Measurements from ENCODE around the gene UBAP2L. TPM values are rescaled to one million over a fixed set of nuclear protein-coding genes. Genes with fewer than 3 reads are reported as not detected.
"Not testable (repeated sequence)": the region's sequence is repeated elsewhere in the genome, so short reads cannot be mapped to it uniquely, and the experiment has no call there.

Gene UBAP2L
- total and polyA plus RNA-seq, 7 donors: 23.4 to 80.8 (median 51.7) TPM

DNA sequence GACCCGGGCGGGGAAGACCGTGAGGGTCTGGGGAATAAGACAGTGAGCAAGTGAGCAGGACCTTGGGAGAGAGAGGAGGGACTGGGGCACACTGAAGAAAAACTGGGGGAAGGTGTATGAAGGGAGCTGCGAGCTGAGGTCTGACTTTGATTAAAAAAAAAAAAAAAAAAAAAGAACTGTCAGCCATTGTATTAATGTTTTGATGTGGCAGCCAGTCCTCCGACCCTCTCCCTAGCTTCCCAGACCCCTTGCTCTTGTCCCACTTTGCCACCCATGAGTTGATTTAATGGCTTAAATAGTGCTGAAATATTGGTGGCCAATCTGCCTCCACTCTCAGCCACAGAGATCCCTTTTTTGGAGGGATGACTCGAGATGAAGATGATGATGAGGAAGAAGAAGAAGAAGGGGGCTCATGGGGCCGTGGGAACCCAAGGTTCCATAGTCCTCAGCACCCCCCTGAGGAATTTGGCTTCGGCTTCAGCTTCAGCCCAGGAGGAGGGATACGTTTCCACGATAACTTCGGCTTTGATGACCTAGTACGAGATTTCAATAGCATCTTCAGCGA lies 52.3 kb downstream of the UBAP2L start:
- DNase-seq: no peak
- Histone ChIP-seq H3K27ac (peak overlapping the region; percentile 80 to 90 (median 85)), H3K36me3 (peaks cover 24 to 60% (median 30%) of the 10 kb centered on the region in 4 donors), H3K4me3 (peak overlapping the region; percentile 48 to 78 (median 66)), H3K9me3 (no peaks in the 10 kb centered on the region), H3K4me1 (peaks cover 0 to 18% (median 14%) of the 10 kb centered on the region in 4 donors), H3K27me3 (no peaks in the 10 kb centered on the region)
- 42 to 50% methylated on average over 13 of the region's 13 CpGs for WGBS, 2 donors
- intact Hi-C loops (cut with DNase I): loop anchor here (5.0 kb wide), 2 partner anchors 64 to 76 kb away; no protein-coding TSS in a partner anchor
- TF ChIP-seq POLR2A (IDR thresholded peaks at IDR 0.05) (no peak), CTCF (IDR thresholded peaks at IDR 0.05) (no peak), EP300 (IDR thresholded peaks at IDR 0.05) (no peak), POLR2AphosphoS5 (IDR thresholded peaks at IDR 0.05) (no peak)

- Histone ChIP-seq H3K27ac (no peak overlapping the region), H3K4me1 (peaks cover 0 to 16% (median 14%) of the 10 kb centered on the region in 4 donors), H3K9me3 (no peaks in the 10 kb centered on the region), H3K36me3 (peaks cover 9 to 31% (median 12%) of the 10 kb centered on the region in 4 donors), H3K27me3 (no peaks in the 10 kb centered on the region), H3K4me3 (no peak overlapping the region)
- intact Hi-C loops (cut with DNase I): loop anchor here (5.0 kb wide), 1 partner anchor 46 kb away; the partner anchor contains the start of gene AQP10
- DNase-seq: no peak
- TF ChIP-seq EP300 (IDR thresholded peaks at IDR 0.05): no peak
- no peak for TF ChIP-seq POLR2AphosphoS5 (IDR thresholded peaks at IDR 0.05)
- TF ChIP-seq CTCF (IDR thresholded peaks at IDR 0.05): no peak
- TF ChIP-seq POLR2A (IDR thresholded peaks at IDR 0.05): no peak
- WGBS, 2 donors: 87 to 93% methylated on average over 7 of the region's 7 CpGs
Measured at GRCh38 chr1:154276797-154277196, 56.0 kb downstream of the UBAP2L start.

GRCh38 chr1:154287591-154287990 lies 66.8 kb downstream of the UBAP2L start:
- intact Hi-C loops (cut with DNase I); H3K9me3 ChIP-seq; H3K4me3 ChIP-seq; H3K36me3 ChIP-seq; DNase-seq; H3K27me3 ChIP-seq; H3K27ac ChIP-seq; H3K4me1 ChIP-seq: not testable (repeated sequence)
- WGBS, 2 donors: 93 to 95% methylated on average over 27 to 29 of the region's 30 CpGs

DNA sequence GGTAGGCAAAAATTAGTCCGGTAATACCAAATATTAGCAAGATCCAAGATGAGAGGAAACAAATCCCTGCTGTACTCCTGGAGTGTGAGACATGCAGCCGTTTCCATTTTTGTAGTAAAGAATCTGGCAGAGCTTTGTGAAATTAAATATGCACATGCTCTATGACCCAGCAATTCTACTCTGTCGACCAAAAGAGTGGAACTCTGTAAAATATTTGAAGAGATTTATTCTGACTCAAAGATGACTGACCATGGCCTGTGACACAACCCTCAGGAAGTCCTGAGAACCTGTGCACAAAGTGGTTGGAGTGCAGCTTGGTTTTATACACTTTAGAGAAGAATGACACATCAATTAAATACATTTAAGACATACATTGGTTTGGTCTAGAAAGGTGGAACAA lies 67.9 kb downstream of the UBAP2L start:
- H3K27ac ChIP-seq: no peak overlapping the region
- H3K36me3 ChIP-seq: no peaks in the 10 kb centered on the region
- no peaks in the 10 kb centered on the region for H3K9me3 ChIP-seq
- DNase-seq: no peak
- no peak overlapping the region for H3K4me3 ChIP-seq
- TF ChIP-seq POLR2AphosphoS5 (IDR thresholded peaks at IDR 0.05) (no peak), EP300 (IDR thresholded peaks at IDR 0.05) (no peak), POLR2A (IDR thresholded peaks at IDR 0.05) (no peak), CTCF (IDR thresholded peaks at IDR 0.05) (no peak)
- H3K4me1 ChIP-seq: no peaks in the 10 kb centered on the region
- intact Hi-C loops (cut with DNase I): no loop called here
- no peaks in the 10 kb centered on the region for H3K27me3 ChIP-seq
- 73 to 74% methylated on average over 3 of the region's 3 CpGs for WGBS, 2 donors

GRCh38 chr1:154290921-154291320 lies 70.2 kb downstream of the UBAP2L start:
- H3K36me3 ChIP-seq: no peaks in the 10 kb centered on the region
- no peaks in the 10 kb centered on the region for H3K27me3 ChIP-seq
- TF ChIP-seq EP300 (IDR thresholded peaks at IDR 0.05) (no peak), POLR2A (IDR thresholded peaks at IDR 0.05) (no peak), POLR2AphosphoS5 (IDR thresholded peaks at IDR 0.05) (no peak), CTCF (IDR thresholded peaks at IDR 0.05) (no peak)
- DNase-seq: no peak
- WGBS, 2 donors: 87 to 92% methylated on average over 1 of the region's 1 CpG
- H3K27ac ChIP-seq: no peak overlapping the region
- H3K4me1 ChIP-seq: no peaks in the 10 kb centered on the region
- H3K9me3 ChIP-seq: peaks cover 2 to 14% (median 9%) of the 10 kb centered on the region in 4 donors
- intact Hi-C loops (cut with DNase I): no loop called here
- no peak overlapping the region for H3K4me3 ChIP-seq

Data from sigmoid colon (tissue), 7 donors.